Measurements from ENCODE around the gene OTOP3.
A peak's percentile ranks its signal among the peaks of the same experiment; 100 is the strongest.

Gene OTOP3

DNA sequence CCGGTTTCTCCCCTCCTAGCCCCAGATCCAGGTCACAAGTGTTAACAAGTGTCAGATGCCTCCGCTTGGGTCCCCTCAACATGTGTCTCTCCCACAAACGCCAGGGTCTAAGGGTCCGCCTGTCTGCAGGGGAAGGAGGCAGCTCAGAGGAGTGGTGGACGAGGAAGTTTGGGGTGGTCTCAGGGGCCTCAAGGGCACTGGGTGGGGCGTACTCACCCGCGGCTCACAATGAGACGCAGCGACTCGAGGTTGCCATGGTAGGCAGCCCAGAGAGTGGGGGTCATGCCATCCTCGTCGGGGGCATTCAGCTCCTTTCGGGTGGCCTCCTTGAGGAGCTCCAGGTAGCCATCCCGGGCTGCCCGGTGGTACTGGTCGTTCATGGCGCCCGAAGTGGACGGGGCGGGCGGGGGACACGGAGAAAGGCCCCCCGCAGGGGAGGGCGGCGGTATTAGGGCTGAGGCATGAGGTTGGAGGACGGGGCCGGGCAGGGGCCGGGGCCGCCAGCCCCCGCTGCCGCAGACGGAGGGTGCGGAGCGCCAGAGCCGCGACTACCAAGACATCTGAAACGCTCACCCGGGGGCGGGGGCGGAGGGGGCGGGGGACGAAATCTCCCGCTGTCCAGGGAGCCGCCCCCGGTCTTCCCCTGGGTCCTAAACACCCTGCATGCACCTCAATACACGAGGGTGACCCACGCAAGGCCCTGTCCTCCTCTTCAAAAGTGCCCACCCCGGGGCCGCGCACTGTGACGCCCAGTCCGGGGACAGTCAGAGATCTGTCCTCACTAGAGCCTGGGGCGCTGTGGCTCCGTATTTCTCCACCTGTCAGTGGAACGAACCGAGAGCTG lies 12.8 kb upstream of the OTOP3 start, which contains the start of gene USH1G:
USH1G (minus strand) TSS at position 562 of the 844 bp plus-strand sequence; CDS start at position 380, 182 bp downstream.
- H3K27ac ChIP-seq = peak within 1 kb of the TSS; percentile 36
- no peaks in the 10 kb centered on the region for H3K36me3 ChIP-seq
- H3K4me3 ChIP-seq (ENCODE audit: low read depth in 1 of 2, low read length in 1 of 2) = peak within 1 kb of the TSS; percentile 47 to 53
- TF ChIP-seq, protein P1, sequence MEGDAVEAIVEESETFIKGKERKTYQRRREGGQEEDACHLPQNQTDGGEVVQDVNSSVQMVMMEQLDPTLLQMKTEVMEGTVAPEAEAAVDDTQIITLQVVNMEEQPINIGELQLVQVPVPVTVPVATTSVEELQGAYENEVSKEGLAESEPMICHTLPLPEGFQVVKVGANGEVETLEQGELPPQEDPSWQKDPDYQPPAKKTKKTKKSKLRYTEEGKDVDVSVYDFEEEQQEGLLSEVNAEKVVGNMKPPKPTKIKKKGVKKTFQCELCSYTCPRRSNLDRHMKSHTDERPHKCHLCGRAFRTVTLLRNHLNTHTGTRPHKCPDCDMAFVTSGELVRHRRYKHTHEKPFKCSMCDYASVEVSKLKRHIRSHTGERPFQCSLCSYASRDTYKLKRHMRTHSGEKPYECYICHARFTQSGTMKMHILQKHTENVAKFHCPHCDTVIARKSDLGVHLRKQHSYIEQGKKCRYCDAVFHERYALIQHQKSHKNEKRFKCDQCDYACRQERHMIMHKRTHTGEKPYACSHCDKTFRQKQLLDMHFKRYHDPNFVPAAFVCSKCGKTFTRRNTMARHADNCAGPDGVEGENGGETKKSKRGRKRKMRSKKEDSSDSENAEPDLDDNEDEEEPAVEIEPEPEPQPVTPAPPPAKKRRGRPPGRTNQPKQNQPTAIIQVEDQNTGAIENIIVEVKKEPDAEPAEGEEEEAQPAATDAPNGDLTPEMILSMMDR (IDR thresholded peaks at IDR 0.05) = no peak
- no peaks in the 10 kb centered on the region for H3K9me3 ChIP-seq
- H3K27me3 ChIP-seq = peaks cover 100% of the 10 kb centered on the region
- peaks cover 10 to 21% of the 10 kb centered on the region in 2 experiments for H3K4me1 ChIP-seq (ENCODE audit: control insufficient read depth in 1 of 2, insufficient read depth in 1 of 2, low read depth in 1 of 2, low read length in 1 of 2)

- Histone ChIP-seq H3K9me3 (no peaks in the 10 kb centered on the region), H3K4me1 (ENCODE audit: control insufficient read depth in 1 of 2, insufficient read depth in 1 of 2, low read depth in 1 of 2, low read length in 1 of 2) (peaks cover 10 to 21% of the 10 kb centered on the region in 2 experiments), H3K36me3 (no peaks in the 10 kb centered on the region), H3K27ac (peak overlapping the region; percentile 36), H3K4me3 (ENCODE audit: low read depth in 1 of 2, low read length in 1 of 2) (peak overlapping the region; percentile 47 to 53), H3K27me3 (peaks cover 99% of the 10 kb centered on the region)
- TF ChIP-seq, protein P1 (IDR thresholded peaks at IDR 0.05) = peak; percentile 77
These were observed 12.0 kb upstream of the OTOP3 start for GRCh38 chr17:74923538-74924249.

DNA sequence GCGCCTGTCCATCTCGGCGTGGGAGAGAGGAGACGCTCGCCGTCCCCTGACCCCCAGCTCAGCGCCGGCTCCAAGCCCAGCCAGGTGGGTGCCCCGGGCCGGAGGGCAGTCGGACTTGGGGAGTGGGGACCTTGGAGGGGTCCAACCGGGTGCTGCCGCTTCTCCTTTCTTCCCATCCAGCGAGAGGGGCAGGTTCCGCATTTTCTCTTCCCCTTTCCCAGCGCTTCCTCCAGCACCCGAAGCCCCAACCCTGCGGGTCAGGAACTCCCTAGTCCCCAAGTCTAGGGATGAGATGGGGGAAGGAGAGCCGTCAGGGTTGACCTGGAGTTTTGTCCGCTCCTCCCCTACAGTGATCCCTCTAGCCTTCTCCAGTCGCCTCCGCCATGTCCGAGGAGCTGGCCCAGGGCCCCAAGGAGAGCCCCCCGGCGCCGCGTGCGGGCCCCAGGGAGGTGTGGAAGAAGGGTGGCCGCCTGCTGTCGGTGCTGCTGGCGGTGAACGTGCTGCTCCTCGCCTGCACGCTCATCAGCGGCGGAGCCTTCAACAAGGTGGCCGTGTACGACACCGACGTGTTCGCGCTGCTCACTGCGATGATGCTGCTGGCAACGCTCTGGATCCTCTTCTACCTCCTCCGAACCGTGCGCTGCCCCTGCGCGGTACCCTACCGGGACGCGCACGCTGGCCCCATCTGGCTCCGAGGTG lies 11.3 kb upstream of the OTOP3 start, which contains the start of gene OTOP2:
OTOP2 (plus strand) TSS at position 24 of the 699 bp plus-strand sequence; CDS start at position 384, 360 bp downstream.
- H3K4me1 ChIP-seq (ENCODE audit: control insufficient read depth in 1 of 2, insufficient read depth in 1 of 2, low read depth in 1 of 2, low read length in 1 of 2) = peaks cover 10 to 21% of the 10 kb centered on the region in 2 experiments
- peak within 1 kb of the TSS; percentile 47 to 53 for H3K4me3 ChIP-seq (ENCODE audit: low read depth in 1 of 2, low read length in 1 of 2)
- H3K36me3 ChIP-seq = no peaks in the 10 kb centered on the region
- TF ChIP-seq, protein P1 (IDR thresholded peaks at IDR 0.05) = no peak
- H3K27ac ChIP-seq = peak within 1 kb of the TSS; percentile 36
- peaks cover 99% of the 10 kb centered on the region for H3K27me3 ChIP-seq
- H3K9me3 ChIP-seq = no peaks in the 10 kb centered on the region

DNA sequence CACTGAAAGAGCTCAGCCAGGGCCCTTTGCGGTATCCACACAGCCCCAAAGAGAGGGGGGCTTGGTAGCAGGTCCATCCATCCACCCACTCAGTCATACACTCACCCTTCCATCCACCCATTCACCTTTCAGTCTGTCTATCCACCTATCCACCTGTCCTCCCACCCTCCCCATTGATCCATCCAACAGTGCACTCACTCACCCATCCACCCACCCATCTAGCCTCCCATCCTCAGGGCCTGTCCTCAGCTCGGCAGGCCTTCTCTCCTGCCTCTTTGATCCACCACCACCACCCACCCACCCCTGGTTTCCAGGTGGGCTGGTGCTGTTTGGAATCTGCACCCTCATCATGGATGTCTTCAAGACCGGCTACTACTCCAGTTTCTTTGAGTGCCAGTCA lies 10.5 kb upstream of the OTOP3 start:
- H3K27me3 ChIP-seq = peaks cover 99% of the 10 kb centered on the region
- H3K36me3 ChIP-seq = no peaks in the 10 kb centered on the region
- no peak overlapping the region for H3K27ac ChIP-seq
- H3K4me3 ChIP-seq (ENCODE audit: low read depth in 1 of 2, low read length in 1 of 2) = no peak overlapping the region
- H3K4me1 ChIP-seq (ENCODE audit: control insufficient read depth in 1 of 2, insufficient read depth in 1 of 2, low read depth in 1 of 2, low read length in 1 of 2) = peaks cover 10 to 21% of the 10 kb centered on the region in 2 experiments
- H3K9me3 ChIP-seq = no peaks in the 10 kb centered on the region
- TF ChIP-seq, protein P1 (IDR thresholded peaks at IDR 0.05) = no peak

DNA sequence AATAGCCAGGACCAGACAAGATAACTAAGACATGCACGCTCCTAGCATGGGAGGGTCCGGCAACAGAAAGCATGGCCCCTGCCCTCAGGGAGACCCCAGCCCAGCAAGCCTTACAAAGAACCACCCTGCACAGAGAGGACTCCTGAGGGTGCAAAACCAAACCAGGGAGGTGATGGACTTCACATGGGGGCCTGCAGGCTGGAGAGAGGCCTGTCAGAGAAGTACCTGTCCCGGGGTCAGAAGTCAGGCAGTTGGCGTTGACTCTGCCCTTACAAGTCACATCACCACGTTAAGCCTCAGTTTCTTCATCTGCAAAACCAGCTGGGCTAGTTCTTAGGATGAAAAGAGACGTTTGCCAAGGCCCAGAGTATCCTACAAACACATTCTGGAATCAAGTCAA lies 6.9 kb upstream of the OTOP3 start:
- peaks cover 99% of the 10 kb centered on the region for H3K27me3 ChIP-seq
- no peaks in the 10 kb centered on the region for H3K36me3 ChIP-seq
- H3K9me3 ChIP-seq = no peaks in the 10 kb centered on the region
- TF ChIP-seq, protein P1 (IDR thresholded peaks at IDR 0.05) = no peak
- peaks cover 9 to 11% of the 10 kb centered on the region in 2 experiments for H3K4me1 ChIP-seq (ENCODE audit: control insufficient read depth in 1 of 2, insufficient read depth in 1 of 2, low read depth in 1 of 2, low read length in 1 of 2)
- H3K27ac ChIP-seq = no peak overlapping the region
- H3K4me3 ChIP-seq (ENCODE audit: low read depth in 1 of 2, low read length in 1 of 2) = no peak overlapping the region

All from neutrophil (primary cell).